RCC 7860 (cell line): ENCODE results near the gene AMY1C.
"Not testable (repeated sequence)": the region's sequence is repeated elsewhere in the genome, so short reads cannot be mapped to it uniquely, and the experiment has no call there.

Source experiments
- DNase-seq: peaks from one replicate; pipeline ENCODE4 v3.0.0-alpha.2; 2015; ENCODE audit warnings: low spot score
- FAIRE-seq: peaks from 2 replicates; lab custom pipeline; 2012; peaks lifted over from hg19 to GRCh38; lab: Jason Lieb, UNC

The AMY1C gene

DNA sequence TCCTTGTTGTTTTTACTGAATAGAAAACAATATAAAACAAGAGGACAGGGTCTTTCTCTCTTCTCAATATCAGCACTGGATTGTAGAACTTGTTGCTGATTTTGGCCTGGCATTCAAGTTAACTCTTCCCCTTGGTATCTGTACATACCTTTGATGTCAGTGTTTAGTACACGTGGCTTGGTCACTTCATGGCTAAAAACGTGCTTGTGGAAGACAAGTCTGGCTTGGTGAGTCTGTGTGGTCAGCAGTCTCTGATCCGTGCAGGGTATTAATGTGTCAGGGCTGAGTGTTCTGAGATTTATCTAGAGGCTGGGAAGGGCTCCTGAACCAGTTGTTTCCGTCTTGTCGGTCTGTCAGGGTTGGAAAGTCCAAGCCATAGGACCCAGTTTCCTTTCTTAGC is at the start of gene AMY1C:
Gene AMY1C (plus strand): TSS at position 301 of the 400 bp plus-strand sequence. CDS start 572 bp downstream, outside the sequence.
- FAIRE-seq, DNase-seq: not testable (repeated sequence)

DNA sequence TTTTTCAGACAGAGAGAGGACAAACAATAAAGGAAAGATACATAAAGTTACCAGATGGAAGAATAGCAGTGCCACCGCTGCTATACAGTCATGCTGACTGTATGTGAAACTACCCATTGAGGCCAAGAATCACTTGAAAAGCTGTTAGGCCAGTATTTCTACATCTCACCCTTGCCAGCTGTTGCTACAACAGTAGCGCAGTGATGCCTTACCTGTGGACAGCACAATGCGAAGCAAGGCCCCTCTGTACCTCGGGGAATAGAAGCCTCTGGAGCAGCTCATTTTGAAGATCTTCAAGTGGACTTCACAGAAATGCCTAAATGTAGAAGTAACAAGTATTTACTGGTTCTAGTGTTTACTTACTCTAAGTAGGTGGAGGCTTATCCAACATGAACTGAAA is 49.0 kb upstream of the AMY1C start:
- not testable (repeated sequence) for DNase-seq

DNA sequence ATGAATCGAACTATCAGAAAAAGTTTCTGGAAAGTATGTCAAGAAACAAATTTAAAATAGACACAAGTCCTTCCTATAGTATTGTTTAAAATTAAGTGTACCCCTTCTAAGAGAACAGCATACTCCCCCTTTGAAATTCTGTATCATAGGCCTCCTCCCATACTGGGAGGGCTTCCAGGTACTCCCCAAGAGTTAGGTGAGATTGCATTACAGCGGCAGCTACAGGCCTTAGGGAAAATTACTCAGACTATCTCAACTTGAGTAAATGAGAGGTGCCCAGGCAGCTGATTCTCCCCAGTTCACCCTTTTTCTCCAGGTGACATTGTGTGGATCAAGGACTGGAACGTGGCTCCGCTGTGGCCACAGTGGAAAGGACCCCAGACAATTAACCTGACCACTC is 48.4 kb upstream of the AMY1C start:
- not testable (repeated sequence) for DNase-seq, FAIRE-seq

More for the DNA sequence above, 49.0 kb upstream of the AMY1C start:
- FAIRE-seq, result not testable (repeated sequence)

DNA sequence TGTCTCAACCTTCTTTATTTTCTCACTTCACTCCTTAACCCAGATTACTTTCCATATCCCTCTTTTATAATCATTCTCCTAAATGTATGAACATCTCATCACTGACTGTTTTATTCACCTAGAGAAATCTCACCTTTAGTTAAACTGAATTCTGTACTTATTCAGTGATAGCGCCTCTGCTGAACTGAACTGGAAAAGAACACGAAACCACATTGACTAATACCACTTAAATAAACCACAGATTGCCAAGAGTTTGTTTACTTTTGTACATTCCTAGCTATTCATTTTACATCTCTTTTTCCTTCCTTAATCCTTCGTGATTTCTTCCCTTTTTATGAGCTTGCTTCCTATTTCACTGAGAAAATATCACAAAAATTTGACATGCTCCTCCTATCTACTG is 42.0 kb upstream of the AMY1C start:
- not testable (repeated sequence) for DNase-seq, FAIRE-seq

DNA sequence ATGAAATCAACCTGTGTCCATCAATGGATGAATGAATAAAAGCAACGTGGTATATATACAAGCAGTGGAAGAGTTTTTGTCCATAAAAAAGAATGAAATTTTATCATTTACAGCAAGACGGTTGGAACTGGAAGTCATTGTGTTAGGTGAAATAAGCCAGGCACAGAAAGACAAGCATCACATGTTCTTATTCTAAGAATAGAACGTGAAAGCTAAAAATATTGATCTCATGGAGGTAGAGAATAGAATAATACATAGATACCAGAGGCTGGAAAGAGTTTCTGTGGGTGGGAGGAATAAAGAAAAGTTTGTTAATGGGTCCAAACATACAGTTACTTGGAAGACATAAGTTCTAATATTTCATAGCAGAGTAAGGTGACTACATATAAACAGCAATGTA is 39.3 kb upstream of the AMY1C start:
- not testable (repeated sequence) for FAIRE-seq, DNase-seq

DNA sequence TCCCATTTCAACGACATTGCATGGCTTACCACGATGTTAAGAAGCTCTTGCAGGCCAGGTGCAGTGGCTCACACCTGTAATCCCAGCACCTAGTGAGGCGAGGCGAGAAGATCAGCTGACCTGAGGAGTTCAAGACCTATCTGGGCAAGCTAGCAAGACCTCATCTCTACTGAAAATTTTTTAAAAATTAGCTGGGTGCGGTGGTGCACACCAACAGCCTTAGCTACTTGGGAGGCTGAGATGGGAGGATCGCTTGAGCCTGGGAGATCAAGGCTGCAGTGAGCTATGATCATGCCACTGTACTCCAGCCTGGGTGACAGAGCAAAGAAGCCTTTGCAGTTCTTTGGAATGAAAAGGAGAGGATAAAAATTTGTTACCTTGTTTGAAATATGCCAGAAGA is 32.3 kb upstream of the AMY1C start:
- FAIRE-seq, DNase-seq: not testable (repeated sequence)

DNA sequence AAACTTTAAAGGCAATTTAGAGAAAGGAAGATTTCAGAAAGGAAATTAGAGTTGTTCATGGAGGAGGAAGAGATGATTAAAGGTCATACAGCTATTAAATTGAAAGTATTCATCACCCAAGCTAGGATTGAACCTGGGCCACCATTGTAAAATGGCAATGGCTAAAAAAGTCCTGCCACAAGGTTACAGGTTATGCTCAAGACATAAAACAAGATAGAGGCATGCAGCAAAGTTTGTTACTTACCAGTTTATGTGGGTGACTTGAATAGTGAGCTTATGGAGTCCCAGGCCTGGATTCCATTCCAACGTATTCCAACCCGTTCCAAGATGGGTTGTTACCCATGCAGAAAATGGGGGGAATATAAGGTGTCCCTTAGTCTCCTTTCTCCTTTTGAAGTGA is 28.2 kb upstream of the AMY1C start:
- not testable (repeated sequence) for DNase-seq, FAIRE-seq

DNA sequence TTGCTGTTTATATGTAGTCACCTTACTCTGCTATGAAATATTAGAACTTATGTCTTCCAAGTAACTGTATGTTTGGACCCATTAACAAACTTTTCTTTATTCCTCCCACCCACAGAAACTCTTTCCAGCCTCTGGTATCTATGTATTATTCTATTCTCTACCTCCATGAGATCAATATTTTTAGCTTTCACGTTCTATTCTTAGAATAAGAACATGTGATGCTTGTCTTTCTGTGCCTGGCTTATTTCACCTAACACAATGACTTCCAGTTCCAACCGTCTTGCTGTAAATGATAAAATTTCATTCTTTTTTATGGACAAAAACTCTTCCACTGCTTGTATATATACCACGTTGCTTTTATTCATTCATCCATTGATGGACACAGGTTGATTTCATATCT is 14.4 kb upstream of the AMY1C start:
- FAIRE-seq, DNase-seq: not testable (repeated sequence)

DNA sequence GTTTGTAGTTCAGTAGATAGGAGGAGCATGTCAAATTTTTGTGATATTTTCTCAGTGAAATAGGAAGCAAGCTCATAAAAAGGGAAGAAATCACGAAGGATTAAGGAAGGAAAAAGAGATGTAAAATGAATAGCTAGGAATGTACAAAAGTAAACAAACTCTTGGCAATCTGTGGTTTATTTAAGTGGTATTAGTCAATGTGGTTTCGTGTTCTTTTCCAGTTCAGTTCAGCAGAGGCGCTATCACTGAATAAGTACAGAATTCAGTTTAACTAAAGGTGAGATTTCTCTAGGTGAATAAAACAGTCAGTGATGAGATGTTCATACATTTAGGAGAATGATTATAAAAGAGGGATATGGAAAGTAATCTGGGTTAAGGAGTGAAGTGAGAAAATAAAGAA is 11.7 kb upstream of the AMY1C start:
- FAIRE-seq, DNase-seq: not testable (repeated sequence)

DNA sequence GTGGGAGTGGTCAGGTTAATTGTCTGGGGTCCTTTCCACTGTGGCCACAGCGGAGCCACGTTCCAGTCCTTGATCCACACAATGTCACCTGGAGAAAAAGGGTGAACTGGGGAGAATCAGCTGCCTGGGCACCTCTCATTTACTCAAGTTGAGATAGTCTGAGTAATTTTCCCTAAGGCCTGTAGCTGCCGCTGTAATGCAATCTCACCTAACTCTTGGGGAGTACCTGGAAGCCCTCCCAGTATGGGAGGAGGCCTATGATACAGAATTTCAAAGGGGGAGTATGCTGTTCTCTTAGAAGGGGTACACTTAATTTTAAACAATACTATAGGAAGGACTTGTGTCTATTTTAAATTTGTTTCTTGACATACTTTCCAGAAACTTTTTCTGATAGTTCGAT is 5.2 kb upstream of the AMY1C start:
- not testable (repeated sequence) for DNase-seq, FAIRE-seq

DNA sequence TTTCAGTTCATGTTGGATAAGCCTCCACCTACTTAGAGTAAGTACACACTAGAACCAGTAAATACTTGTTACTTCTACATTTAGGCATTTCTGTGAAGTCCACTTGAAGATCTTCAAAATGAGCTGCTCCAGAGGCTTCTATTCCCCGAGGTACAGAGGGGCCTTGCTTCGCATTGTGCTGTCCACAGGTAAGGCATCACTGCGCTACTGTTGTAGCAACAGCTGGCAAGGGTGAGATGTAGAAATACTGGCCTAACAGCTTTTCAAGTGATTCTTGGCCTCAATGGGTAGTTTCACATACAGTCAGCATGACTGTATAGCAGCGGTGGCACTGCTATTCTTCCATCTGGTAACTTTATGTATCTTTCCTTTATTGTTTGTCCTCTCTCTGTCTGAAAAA is 4.7 kb upstream of the AMY1C start:
- not testable (repeated sequence) for FAIRE-seq, DNase-seq

DNA sequence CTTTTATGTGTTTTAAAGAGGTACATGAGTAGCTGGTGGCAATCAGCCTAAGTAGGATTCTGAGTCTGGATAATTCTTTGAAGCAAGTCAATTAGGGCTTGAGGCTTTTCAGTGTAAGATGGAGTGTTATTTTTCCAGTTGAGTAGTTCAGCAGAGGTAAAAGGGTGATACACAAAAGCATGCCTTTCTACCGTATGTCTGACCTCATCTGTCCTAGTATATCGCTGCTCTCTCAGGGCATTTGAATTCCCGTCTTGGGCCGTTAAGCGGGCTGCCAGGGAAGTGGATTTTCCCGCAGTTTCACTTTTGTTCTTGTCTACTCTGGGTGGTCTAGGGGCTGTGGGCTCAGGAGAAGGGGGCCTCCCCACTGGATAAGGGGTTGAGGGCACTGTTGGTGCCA is 1.4 kb upstream of the AMY1C start:
- DNase-seq, FAIRE-seq: not testable (repeated sequence)

DNA sequence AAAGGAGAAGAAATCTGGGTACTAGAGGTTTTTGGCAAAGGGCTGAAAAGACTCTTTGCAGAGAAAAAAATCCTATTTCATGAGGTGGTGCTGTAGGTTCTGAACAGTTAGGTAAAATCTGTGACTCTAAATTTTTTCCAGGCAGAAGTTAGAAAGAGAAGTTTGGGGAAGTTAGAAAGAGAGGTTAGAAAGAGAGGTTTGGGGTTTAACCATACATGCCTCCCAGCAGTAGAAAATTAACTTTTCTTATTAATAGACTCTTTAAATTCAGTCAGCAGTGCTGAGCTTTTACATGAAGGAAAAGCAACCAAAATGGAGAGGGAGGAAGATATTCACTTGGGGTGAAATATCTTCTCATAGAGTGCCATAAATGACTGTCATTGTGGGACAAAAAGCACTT is 12.2 kb downstream of the AMY1C start:
- FAIRE-seq (no peak), DNase-seq (no peak)

DNA sequence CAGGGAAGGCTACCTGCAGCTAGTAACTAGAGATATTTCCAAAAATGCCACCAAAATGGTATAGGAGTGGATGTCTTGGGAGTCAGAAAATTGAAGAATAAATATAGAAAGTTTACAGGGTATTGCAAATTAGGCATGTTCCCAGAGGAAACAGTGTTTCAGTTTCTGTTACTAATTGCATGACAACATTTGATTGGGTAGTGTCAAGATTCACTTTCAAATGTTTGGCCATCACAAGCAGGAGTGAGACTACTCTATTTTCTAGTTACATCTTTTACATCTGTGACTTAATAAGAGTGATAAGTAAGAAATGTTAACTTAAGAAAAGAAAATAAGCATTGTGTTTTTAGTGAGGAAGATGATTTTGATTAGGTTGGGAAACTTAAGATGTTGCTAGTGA is 30.2 kb downstream of the AMY1C start:
- DNase-seq (no peak), FAIRE-seq (no peak)

DNA sequence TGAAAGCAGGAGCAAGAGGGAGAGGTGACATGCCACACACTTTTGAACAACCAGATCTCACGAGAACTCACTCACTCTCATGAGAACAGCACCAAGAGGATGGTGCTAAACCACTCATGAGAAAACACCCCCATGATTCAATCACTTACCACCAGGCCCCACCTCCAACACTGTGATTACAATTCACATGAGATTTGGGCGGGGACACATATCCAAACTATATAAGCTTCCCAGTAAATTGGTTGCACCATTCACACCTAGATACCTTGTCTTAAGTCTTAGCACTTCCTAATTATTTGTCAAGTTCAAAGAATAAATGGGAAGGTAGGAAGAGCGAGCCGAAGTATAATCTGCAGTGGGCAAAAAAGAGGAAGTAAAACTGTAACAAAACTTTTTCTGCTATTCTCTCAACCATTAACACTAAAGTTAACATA is 34.3 kb downstream of the AMY1C start:
- DNase-seq, result no peak
- FAIRE-seq, result no peak

DNA sequence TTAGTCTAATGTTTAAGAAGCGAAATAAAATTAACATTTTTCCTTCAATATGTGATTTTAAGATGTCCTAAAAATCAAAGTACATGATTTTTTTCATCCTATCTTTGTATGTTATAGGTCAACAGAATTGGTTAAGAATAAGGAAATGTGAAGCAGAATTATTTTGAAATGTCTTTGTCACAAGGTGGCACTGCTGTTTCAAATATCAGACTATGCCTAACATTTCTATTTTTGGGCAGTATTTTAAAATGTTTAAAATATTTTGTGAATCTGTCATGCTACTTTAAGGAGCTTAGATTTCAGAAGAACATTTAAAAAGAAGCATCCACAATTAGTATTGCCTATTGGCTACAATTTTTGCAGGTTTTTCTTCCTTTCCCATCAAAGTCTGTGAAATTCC is 38.7 kb downstream of the AMY1C start:
- FAIRE-seq (no peak), DNase-seq (no peak)

DNA sequence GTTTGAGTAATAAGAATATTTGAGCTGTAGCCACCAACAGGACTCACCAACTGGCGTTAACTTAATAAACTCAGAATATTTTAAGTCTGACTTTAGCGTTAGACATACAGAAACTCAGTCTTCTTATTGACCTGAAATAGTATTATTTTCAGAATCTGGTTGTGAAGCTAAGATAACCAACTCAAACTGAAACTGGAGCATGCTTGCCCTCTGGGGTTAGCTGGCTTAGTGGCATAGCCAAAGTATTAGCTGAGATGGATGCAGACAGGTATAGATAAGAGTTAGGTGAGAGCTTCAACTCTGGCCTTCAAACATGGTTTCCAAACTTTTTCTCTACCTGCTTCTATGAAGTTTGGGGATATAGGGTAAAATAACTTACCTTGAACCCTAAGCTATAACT is 40.5 kb downstream of the AMY1C start:
- FAIRE-seq (no peak), DNase-seq (no peak)
